HG03135 (cell line): ENCODE results near the gene NUP210.

Source experiments
- ATAC-seq: cut with Tn5 transposase; IDR thresholded peaks from one replicate; pipeline ENCODE4 v1.9.1; 2021; ENCODE audit warnings: mild to moderate bottlenecking, moderate library complexity; ENCODE audit not compliant: unreplicated experiment

The NUP210 gene

GRCh38 chr3:13277860-13278531 is 142.1 kb downstream of the NUP210 start:
- ATAC-seq = no peak

GRCh38 chr3:13277196-13277813 is 142.8 kb downstream of the NUP210 start:
- ATAC-seq = no peak

- ATAC-seq = no peak
Observed at GRCh38 chr3:13276438-13277195, 143.5 kb downstream of the NUP210 start.

GRCh38 chr3:13275376-13276005 is 144.6 kb downstream of the NUP210 start:
- no peak for ATAC-seq

- ATAC-seq = no peak
Observed at GRCh38 chr3:13274551-13275332, 145.4 kb downstream of the NUP210 start.

- ATAC-seq = no peak
Observed at GRCh38 chr3:13274125-13274524, 146.0 kb downstream of the NUP210 start.

GRCh38 chr3:13273604-13274105 is 146.5 kb downstream of the NUP210 start:
- no peak for ATAC-seq

- no peak for ATAC-seq
Observed at GRCh38 chr3:13272831-13273603, 147.1 kb downstream of the NUP210 start.

GRCh38 chr3:13269711-13270378 is 150.3 kb downstream of the NUP210 start:
- ATAC-seq = no peak

- no peak for ATAC-seq
Observed at GRCh38 chr3:13268961-13269441, 151.1 kb downstream of the NUP210 start.

GRCh38 chr3:13268120-13268519 is 152.0 kb downstream of the NUP210 start:
- ATAC-seq = no peak

- no peak for ATAC-seq
Observed at GRCh38 chr3:13266651-13267362, 153.3 kb downstream of the NUP210 start.
